Measurements from ENCODE around the gene WBP4.

- TF ChIP-seq CTCF (IDR thresholded peaks at IDR 0.05; ENCODE audit: insufficient read depth, low read depth, low read length) (no peak), EZH2 (IDR thresholded peaks at IDR 0.05; ENCODE audit: insufficient read depth, low read length) (no peak)
Observed at GRCh38 chr13:41130356-41130755, 69.0 kb downstream of the WBP4 start.
